Fibroblast of lung (primary cell): Measurements from ENCODE around the gene ESAM.

Experiments
- EZH2 ChIP-seq: IDR thresholded peaks from 2 replicates; pipeline ENCODE4 v1.5.1; 2012; ENCODE audit warnings: low read length, control low read depth, mild to moderate bottlenecking; ENCODE audit errors: missing control alignments
- TF ChIP-seq, protein P1 (sequence below), 2 donors: IDR thresholded peaks in 1 of 2; conservative IDR thresholded peaks in 1 of 2; 1 replicate in 1 of 2; 2 replicates in 1 of 2; pipeline ENCODE4 v1.5.1; 2011 to 2012; ENCODE audit warnings: low read length in 2 of 2, control low read depth in 1 of 2, inconsistent platforms in 1 of 2, low read depth in 1 of 2, mild to moderate bottlenecking in 1 of 2

DNA sequence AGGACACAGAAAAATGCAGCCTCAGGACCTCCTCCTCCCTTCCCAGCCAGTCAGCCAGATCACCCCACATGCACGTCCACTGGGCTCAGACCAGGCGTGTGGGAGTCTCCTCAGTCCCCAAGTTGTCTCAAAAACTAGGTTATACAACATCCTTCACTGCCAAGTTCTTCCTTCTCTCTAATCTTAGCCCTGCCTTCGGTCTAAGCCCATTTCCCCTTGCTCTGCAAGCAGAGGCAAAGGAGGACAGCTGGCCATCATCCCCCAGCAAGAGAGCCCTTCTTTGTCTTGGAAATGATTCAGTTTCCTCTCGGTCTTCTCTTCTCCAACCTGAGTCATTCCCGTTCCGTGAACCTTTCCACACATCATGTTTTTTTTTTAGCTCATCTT is 36.4 kb downstream of the ESAM start:
- no peak for TF ChIP-seq EZH2
- TF ChIP-seq, protein P1, sequence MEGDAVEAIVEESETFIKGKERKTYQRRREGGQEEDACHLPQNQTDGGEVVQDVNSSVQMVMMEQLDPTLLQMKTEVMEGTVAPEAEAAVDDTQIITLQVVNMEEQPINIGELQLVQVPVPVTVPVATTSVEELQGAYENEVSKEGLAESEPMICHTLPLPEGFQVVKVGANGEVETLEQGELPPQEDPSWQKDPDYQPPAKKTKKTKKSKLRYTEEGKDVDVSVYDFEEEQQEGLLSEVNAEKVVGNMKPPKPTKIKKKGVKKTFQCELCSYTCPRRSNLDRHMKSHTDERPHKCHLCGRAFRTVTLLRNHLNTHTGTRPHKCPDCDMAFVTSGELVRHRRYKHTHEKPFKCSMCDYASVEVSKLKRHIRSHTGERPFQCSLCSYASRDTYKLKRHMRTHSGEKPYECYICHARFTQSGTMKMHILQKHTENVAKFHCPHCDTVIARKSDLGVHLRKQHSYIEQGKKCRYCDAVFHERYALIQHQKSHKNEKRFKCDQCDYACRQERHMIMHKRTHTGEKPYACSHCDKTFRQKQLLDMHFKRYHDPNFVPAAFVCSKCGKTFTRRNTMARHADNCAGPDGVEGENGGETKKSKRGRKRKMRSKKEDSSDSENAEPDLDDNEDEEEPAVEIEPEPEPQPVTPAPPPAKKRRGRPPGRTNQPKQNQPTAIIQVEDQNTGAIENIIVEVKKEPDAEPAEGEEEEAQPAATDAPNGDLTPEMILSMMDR (conservative IDR thresholded peaks at IDR 0.05 in 1 of 2, IDR thresholded peaks at IDR 0.05 in 1 of 2; ENCODE audit: low read depth in 1 of 2, low read length in 2 of 2): no peak
